ENCODE data around the gene FYB1.

DNA sequence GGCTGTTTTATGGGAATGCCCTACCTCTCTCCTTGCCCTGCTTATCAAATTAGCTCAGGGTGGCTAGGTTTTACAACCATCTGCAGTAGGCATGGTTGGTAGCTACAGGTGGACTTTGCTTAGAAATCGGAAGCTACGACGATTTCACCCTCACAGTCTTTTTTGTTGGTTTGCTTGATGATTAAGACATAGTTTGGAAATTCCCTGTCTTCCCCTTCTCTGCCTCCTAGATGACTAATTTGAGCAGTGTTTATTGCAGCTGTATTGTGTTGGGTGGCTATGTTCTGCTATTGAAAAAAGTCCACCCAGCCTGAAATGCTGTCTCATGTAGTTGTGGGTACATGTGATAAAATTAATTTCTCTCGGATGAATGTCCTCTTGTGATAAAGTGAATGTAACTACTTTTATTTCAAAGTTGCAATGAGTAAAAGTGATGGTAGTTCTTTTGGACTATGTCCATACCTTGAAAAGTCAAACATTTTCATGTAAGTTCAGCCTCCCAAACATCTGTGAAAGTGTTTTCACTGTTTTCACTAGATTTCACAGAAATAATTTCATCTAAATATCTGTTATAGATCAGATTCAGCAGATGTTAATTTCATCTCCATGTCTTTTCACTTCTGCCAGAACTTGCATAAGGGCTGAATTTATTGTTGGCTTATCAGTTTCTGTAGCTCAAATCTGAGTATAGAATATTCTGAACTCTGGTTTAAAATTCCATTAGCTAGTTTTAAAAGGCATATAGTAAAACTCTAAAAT lies 37.3 kb upstream of the FYB1 start:
- TF ChIP-seq, protein P1, sequence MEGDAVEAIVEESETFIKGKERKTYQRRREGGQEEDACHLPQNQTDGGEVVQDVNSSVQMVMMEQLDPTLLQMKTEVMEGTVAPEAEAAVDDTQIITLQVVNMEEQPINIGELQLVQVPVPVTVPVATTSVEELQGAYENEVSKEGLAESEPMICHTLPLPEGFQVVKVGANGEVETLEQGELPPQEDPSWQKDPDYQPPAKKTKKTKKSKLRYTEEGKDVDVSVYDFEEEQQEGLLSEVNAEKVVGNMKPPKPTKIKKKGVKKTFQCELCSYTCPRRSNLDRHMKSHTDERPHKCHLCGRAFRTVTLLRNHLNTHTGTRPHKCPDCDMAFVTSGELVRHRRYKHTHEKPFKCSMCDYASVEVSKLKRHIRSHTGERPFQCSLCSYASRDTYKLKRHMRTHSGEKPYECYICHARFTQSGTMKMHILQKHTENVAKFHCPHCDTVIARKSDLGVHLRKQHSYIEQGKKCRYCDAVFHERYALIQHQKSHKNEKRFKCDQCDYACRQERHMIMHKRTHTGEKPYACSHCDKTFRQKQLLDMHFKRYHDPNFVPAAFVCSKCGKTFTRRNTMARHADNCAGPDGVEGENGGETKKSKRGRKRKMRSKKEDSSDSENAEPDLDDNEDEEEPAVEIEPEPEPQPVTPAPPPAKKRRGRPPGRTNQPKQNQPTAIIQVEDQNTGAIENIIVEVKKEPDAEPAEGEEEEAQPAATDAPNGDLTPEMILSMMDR (IDR thresholded peaks at IDR 0.05), result no peak
- no peak for TF ChIP-seq POLR2A (IDR thresholded peaks at IDR 0.05)

All from esophagus squamous epithelium (tissue), 4 donors.